K562 (cell line): ENCODE results near the gene ZNF273. TPM values are rescaled to one million over a fixed set of nuclear protein-coding genes. Genes with fewer than 3 reads are reported as not detected.
A peak's percentile ranks its signal among the peaks of the same experiment; 100 is the strongest.

Experiments
- ATAC-seq: fragments of 200-7000 bp; cut with Tn5 transposase; 3 replicates; pipeline ENCODE4 v1.9.1; 2020; ENCODE audit warnings: moderate library complexity
- BruUV-seq: library from RNA; stranded (reverse); fragments of 400-500 nt; replicated peaks from 2 replicates; lab custom pipeline; 2021; lab: Mats Ljungman, UMichigan
- CTCF ChIA-PET: fragments of 300-600 bp; formaldehyde crosslinking; extraction: SDS; loops from one replicate; lab custom pipeline; 2021; ENCODE audit warnings: low intra/inter-chr PET ratio; lab: Yijun Ruan, JAX
- POLR2A ChIA-PET: fragments of 300-600, 350-650 bp; sonication (Branson Sonifier 250); formaldehyde crosslinking; extraction: SDS; loops from one replicate; lab custom pipeline; 2021; ENCODE audit warnings: antibody characterized with exemption, inconsistent platforms; lab: Yijun Ruan, JAX
- DNase-seq, 4 experiments: peaks; one replicate each; pipeline versions ENCODE4 v3.0.0 to v3.0.0-alpha.2; 2011 to 2018; ENCODE audit warnings: low spot score in 3 of 4, mixed read lengths in 3 of 4; ENCODE audit errors: extremely low read depth in 1 of 4
- FAIRE-seq: peaks from 2 replicates; lab custom pipeline; 2011; peaks lifted over from hg19 to GRCh38; lab: Jason Lieb, UNC
- H2AFZ ChIP-seq: 2 replicates; pipeline ENCODE4 v1.6.0; 2011; ENCODE audit warnings: low read depth, low read length, control low read depth, inconsistent platforms
- H3K27ac ChIP-seq: fragments of 200-600 bp; 3 replicates; pipeline ENCODE4 v1.8.0; 2011; ENCODE audit warnings: low read depth, mild to moderate bottlenecking, control low read depth, inconsistent platforms, low read length, moderate library complexity, mixed read lengths; ENCODE audit errors: extremely low read depth
- H3K27me3 ChIP-seq, 2 experiments: fragments of 300-600 bp in 1 of 2; 2 replicates in 1 of 2; 3 replicates in 1 of 2; pipeline versions ENCODE4 v1.6.0 to v1.8.0; 2011; ENCODE audit warnings: inconsistent platforms in 2 of 2, low read length in 2 of 2, mild to moderate bottlenecking in 1 of 2, mixed read lengths in 1 of 2, moderate library complexity in 1 of 2; ENCODE audit not compliant: control insufficient read depth in 2 of 2, insufficient read depth in 2 of 2
- H3K36me3 ChIP-seq: fragments of 300-600 bp; 3 replicates; pipeline ENCODE4 v1.8.0; 2011; ENCODE audit warnings: mild to moderate bottlenecking, low read length, inconsistent platforms; ENCODE audit not compliant: control insufficient read depth, insufficient read depth
- H3K4me1 ChIP-seq, 2 experiments: fragments of 200-600 bp in 1 of 2; replicated peaks in 1 of 2; 2 replicates in 1 of 2; 3 replicates in 1 of 2; pipeline versions ENCODE4 v1.5.1 to v1.8.0; 2011; ENCODE audit warnings: inconsistent platforms in 2 of 2, low read length in 2 of 2, mild to moderate bottlenecking in 1 of 2, mixed read lengths in 1 of 2, moderate library complexity in 1 of 2; ENCODE audit not compliant: control insufficient read depth in 2 of 2, insufficient read depth in 2 of 2
- H3K4me2 ChIP-seq: 2 replicates; pipeline ENCODE4 v1.6.1; 2011; ENCODE audit warnings: low read length, control low read depth, inconsistent platforms, mixed read lengths; ENCODE audit not compliant: insufficient read depth
- H3K4me3 ChIP-seq: fragments of 200-600 bp; sonication (generic), shearing (Covaris generic); 2 replicates; pipeline ENCODE4 v1.5.1; 2016; ENCODE audit warnings: control low read depth, inconsistent platforms
- H3K79me2 ChIP-seq: fragments of 200-600 bp; 3 replicates; pipeline ENCODE4 v1.8.0; 2011; ENCODE audit warnings: low read length, inconsistent platforms; ENCODE audit not compliant: control insufficient read depth, insufficient read depth
- H3K9ac ChIP-seq, 2 experiments: 2 replicates each; pipeline versions ENCODE4 v1.6.0 to v1.6.1; 2011; ENCODE audit warnings: low read depth in 2 of 2, low read length in 2 of 2, control low read depth in 1 of 2, inconsistent platforms in 1 of 2, mild to moderate bottlenecking in 1 of 2, mixed read lengths in 1 of 2; ENCODE audit not compliant: insufficient read depth in 1 of 2
- H3K9me1 ChIP-seq: one replicate; pipeline ENCODE4 v1.6.0; 2011; ENCODE audit warnings: inconsistent platforms, mild to moderate bottlenecking, low read length, moderate library complexity; ENCODE audit not compliant: control insufficient read depth, insufficient read depth
- H3K9me3 ChIP-seq: replicated peaks from 2 replicates; pipeline ENCODE4 v1.5.1; 2011; ENCODE audit warnings: low read depth, low read length, inconsistent platforms; ENCODE audit not compliant: control insufficient read depth, insufficient read depth
- H4K20me1 ChIP-seq: replicated peaks from 2 replicates; pipeline ENCODE4 v1.6.1; 2011; ENCODE audit warnings: low read length, inconsistent platforms, mixed read lengths; ENCODE audit not compliant: control insufficient read depth, insufficient read depth
- BCL6 ChIP-seq: fragments of 250-450 bp; sonication (Bioruptor Pico); IDR thresholded peaks from 2 replicates; pipeline ENCODE4 v1.4.0; 2020
- HIVEP1 ChIP-seq: fragments of 250-450 bp; sonication (Bioruptor Pico); IDR thresholded peaks from 2 replicates; pipeline ENCODE4 v1.4.0; 2020; ENCODE audit warnings: mild to moderate bottlenecking
- KLF16 ChIP-seq: IDR thresholded peaks from 2 replicates; pipeline ENCODE4 v1.6.1; 2016; ENCODE audit warnings: antibody characterized with exemption
- NONO ChIP-seq, 2 experiments: fragments of 200-400 bp in 1 of 2; fragments of 450-650 bp in 1 of 2; formaldehyde crosslinking in 1 of 2; IDR thresholded peaks; 2 replicates each; pipeline ENCODE4 v1.6.1; 2017; ENCODE audit warnings: low read depth in 2 of 2, mild to moderate bottlenecking in 2 of 2, moderate library complexity in 2 of 2, low read length in 1 of 2
- PHB ChIP-seq: fragments of 250-450 bp; sonication (Bioruptor Pico); IDR thresholded peaks from 2 replicates; pipeline ENCODE4 v1.5.0; 2021
- PML ChIP-seq: IDR thresholded peaks from 2 replicates; pipeline ENCODE4 v1.6.1; 2012; ENCODE audit warnings: low read length, inconsistent platforms
- TBP ChIP-seq: optimal IDR thresholded peaks from 2 replicates; pipeline ENCODE3; 2011; ENCODE audit warnings: low read depth, low read length, improper control_type of control experiment
- ZNF143 ChIP-seq: sonication (generic); formaldehyde crosslinking; IDR thresholded peaks from 2 replicates; pipeline ENCODE4 v1.9.0; 2022; ENCODE audit warnings: mild to moderate bottlenecking, missing genetic modification reagents
- ZNF583 ChIP-seq: fragments of 250-450 bp; sonication (Bioruptor Pico); IDR thresholded peaks from 2 replicates; pipeline ENCODE4 v1.4.0; 2020
- WGBS: fragments of 100-300 bp; shearing (Covaris generic); methylation state at CpG from one replicate; pipeline ENCODE4 v1.1.6; 2016; ENCODE audit warnings: low coverage, mixed read lengths; ENCODE audit not compliant: insufficient coverage; ENCODE audit errors: missing lambda C conversion rate; 5-methylcytosine and 5-hydroxymethylcytosine counted together
- in situ Hi-C: fragments of 300-500 bp; cut with MboI; formaldehyde crosslinking; loops from 4 replicates; pipeline ENCODE4 v1.15.0; 2018; ENCODE audit warnings: inconsistent platforms, mixed read lengths
- intact Hi-C: fragments of 100-400 bp; cut with micrococcal nuclease; formaldehyde crosslinking; loops from 2 replicates; pipeline ENCODE4 v1.14.2; 2022
- polyA plus RNA-seq, 8 experiments: library from polyadenylated mRNA; depleted of rRNA in 4 of 8; stranded (reverse) in 5 of 8; unstranded in 3 of 8; fragments of >200 nt; fragmentation: Nextera tagmentation in 2 of 8; fragmentation: Illumina TruSeq in 1 of 8; extraction: Ambion mirVana in 2 of 8; extraction: Trizol in 1 of 8; gene quantifications; 2 replicates each; pipeline versions ENCODE4 v1.2.1 to v1.2.3, GENCODE V29; 2011 to 2014; ENCODE audit warnings: inconsistent platforms in 1 of 8, missing spikeins in 1 of 8
- total RNA-seq, 7 experiments: library from RNA; depleted of rRNA in 6 of 7; stranded (reverse); fragments of >200 nt in 6 of 7; fragmentation: Illumina TruSeq in 2 of 7; extraction: Trizol in 2 of 7; gene quantifications; 2 replicates each; pipeline versions ENCODE4 v1.2.1 to v1.2.3, GENCODE V29; 2011 to 2021; ENCODE audit warnings: low replicate concordance in 1 of 7
- TF ChIP-seq, protein P1 (sequence below): sonication (generic); formaldehyde crosslinking; IDR thresholded peaks from 2 replicates; pipeline ENCODE4 v1.8.0; 2022; ENCODE audit warnings: missing genetic modification reagents, mild to moderate bottlenecking, moderate library complexity, borderline replicate concordance
- TF ChIP-seq, protein P2 (sequence below): fragments of 450-650 bp; IDR thresholded peaks from 2 replicates; pipeline ENCODE4 v1.6.1; 2016; ENCODE audit warnings: mild to moderate bottlenecking

Gene ZNF273
- total and polyA plus RNA-seq, 9 of the 15 experiments (the other 6 are each of a cell fraction or from before 2014, with no cell fraction given): 13.3 to 37.0 (median 20.7) TPM

DNA sequence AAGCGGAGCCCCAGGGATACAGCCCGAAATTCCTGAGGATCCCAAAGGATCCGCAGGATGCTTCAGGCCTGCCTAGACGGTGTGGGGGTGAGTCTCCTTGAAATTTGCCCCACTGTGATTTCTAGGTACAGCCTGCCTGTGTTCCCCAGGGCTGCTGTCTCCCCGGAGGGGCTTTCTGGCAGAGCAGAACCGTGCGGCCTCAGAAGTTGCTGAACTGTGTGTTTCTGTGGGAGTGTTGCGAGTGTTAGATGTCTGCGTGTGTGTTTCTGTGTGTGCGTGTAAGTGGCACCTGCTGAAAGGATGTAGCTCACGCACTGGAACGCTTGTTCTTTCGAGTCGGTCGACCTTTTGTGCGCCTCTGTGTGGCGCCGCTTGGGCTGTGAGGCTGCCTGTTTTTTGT lies 27.8 kb upstream of the ZNF273 start:
- ATAC-seq (no peak), FAIRE-seq (no peak), DNase-seq (peak in 1 of 4 experiments; percentile 2)
- Histone ChIP-seq H3K4me1 (peaks cover 0 to 10% of the 10 kb centered on the region in 2 experiments; a peak in 1 of 5 replicates), H3K4me2 (no peak overlapping the region), H3K9ac (no peak overlapping the region), H3K79me2 (no peaks in the 10 kb centered on the region), H3K9me1 (no peaks in the 10 kb centered on the region), H3K4me3 (no peak overlapping the region), H3K27ac (no peak overlapping the region), H2AFZ (no peak overlapping the region), H3K27me3 (no peaks in the 10 kb centered on the region; a peak in 2 of 5 replicates), H3K36me3 (no peaks in the 10 kb centered on the region), H3K9me3 (peaks cover 15% of the 10 kb centered on the region), H4K20me1 (no peaks in the 10 kb centered on the region)
- ChIA-PET CTCF (no interaction called here), POLR2A (no interaction called here)
- TF ChIP-seq ZNF583: no peak
- TF ChIP-seq PHB (CRISPR knock-in tag): no peak
- no peak for TF ChIP-seq KLF16
- TF ChIP-seq TBP: no peak
- no peak for TF ChIP-seq ZNF143
- no peak for TF ChIP-seq PML
- TF ChIP-seq NONO (IDR thresholded peaks at IDR 0.05; ENCODE audit: low read depth in 2 of 2, low read length in 1 of 2): no peak
- TF ChIP-seq, protein P1, sequence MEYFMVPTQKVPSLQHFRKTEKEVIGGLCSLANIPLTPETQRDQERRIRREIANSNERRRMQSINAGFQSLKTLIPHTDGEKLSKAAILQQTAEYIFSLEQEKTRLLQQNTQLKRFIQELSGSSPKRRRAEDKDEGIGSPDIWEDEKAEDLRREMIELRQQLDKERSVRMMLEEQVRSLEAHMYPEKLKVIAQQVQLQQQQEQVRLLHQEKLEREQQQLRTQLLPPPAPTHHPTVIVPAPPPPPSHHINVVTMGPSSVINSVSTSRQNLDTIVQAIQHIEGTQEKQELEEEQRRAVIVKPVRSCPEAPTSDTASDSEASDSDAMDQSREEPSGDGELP: no peak
- TF ChIP-seq HIVEP1: no peak
- no peak for TF ChIP-seq BCL6 (CRISPR knock-in tag)
- TF ChIP-seq, protein P2, sequence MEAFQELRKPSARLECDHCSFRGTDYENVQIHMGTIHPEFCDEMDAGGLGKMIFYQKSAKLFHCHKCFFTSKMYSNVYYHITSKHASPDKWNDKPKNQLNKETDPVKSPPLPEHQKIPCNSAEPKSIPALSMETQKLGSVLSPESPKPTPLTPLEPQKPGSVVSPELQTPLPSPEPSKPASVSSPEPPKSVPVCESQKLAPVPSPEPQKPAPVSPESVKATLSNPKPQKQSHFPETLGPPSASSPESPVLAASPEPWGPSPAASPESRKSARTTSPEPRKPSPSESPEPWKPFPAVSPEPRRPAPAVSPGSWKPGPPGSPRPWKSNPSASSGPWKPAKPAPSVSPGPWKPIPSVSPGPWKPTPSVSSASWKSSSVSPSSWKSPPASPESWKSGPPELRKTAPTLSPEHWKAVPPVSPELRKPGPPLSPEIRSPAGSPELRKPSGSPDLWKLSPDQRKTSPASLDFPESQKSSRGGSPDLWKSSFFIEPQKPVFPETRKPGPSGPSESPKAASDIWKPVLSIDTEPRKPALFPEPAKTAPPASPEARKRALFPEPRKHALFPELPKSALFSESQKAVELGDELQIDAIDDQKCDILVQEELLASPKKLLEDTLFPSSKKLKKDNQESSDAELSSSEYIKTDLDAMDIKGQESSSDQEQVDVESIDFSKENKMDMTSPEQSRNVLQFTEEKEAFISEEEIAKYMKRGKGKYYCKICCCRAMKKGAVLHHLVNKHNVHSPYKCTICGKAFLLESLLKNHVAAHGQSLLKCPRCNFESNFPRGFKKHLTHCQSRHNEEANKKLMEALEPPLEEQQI: no peak
- BruUV-seq: no TSS peak
- in situ Hi-C loops: no loop called here
- 59% methylated on average over 18 of the region's 18 CpGs for WGBS
- intact Hi-C loops: no loop called here
